HEK293T (cell line): ENCODE results near the gene RSPH4A.

Experiments used
- BHLHE40 ChIP-seq: fragments of 450-650 bp; IDR thresholded peaks from 2 replicates; pipeline ENCODE4 v1.6.1; 2016; ENCODE audit warnings: mild to moderate bottlenecking, moderate library complexity, borderline replicate concordance
- ELF4 ChIP-seq: fragments of 450-650 bp; IDR thresholded peaks from 2 replicates; pipeline ENCODE4 v1.6.1; 2017; ENCODE audit warnings: antibody characterized with exemption
- FOXM1 ChIP-seq: fragments of 450-650 bp; IDR thresholded peaks from 2 replicates; pipeline ENCODE4 v1.6.1; 2017; ENCODE audit warnings: mild to moderate bottlenecking, borderline replicate concordance
- HDGF ChIP-seq: fragments of 450-650 bp; IDR thresholded peaks from 2 replicates; pipeline ENCODE4 v1.6.1; 2017; ENCODE audit warnings: antibody characterized with exemption, borderline replicate concordance
- L3MBTL2 ChIP-seq: fragments of 450-650 bp; conservative IDR thresholded peaks from 2 replicates; pipeline ENCODE4 v1.6.1; 2016; ENCODE audit warnings: mild to moderate bottlenecking
- NFRKB ChIP-seq: fragments of 450-650 bp; IDR thresholded peaks from 2 replicates; pipeline ENCODE4 v1.6.1; 2016; ENCODE audit warnings: mild to moderate bottlenecking, moderate library complexity
- SP1 ChIP-seq: fragments of 450-650 bp; IDR thresholded peaks from 2 replicates; pipeline ENCODE4 v1.6.1; 2017
- SUZ12 ChIP-seq: fragments of 450-650 bp; IDR thresholded peaks from 2 replicates; pipeline ENCODE4 v1.6.1; 2016; ENCODE audit warnings: mild to moderate bottlenecking
- TARDBP ChIP-seq: fragments of 450-650 bp; IDR thresholded peaks from 2 replicates; pipeline ENCODE4 v1.6.1; 2016

GRCh38 chr6:116624036-116624805 is 7.9 kb downstream of the RSPH4A start:
- TF ChIP-seq SUZ12, result no peak
- TF ChIP-seq BHLHE40, result no peak
- no peak for TF ChIP-seq L3MBTL2
- no peak for TF ChIP-seq ELF4
- no peak for TF ChIP-seq NFRKB
- no peak for TF ChIP-seq SP1
- TF ChIP-seq HDGF, result no peak
- TF ChIP-seq FOXM1, result no peak
- no peak for TF ChIP-seq TARDBP
